Kidney (tissue), 14 donors: ENCODE data around the gene TET3. TPM values are rescaled to one million over a fixed set of nuclear protein-coding genes. Genes with fewer than 3 reads are reported as not detected.

Experiments used
- DNase-seq, 5 donors: peaks; one replicate each; pipeline ENCODE4 v3.0.0-alpha.2; 2013 to 2020
- FAIRE-seq: peaks from 2 replicates; lab custom pipeline; 2012; peaks lifted over from hg19 to GRCh38; lab: Jason Lieb, UNC
- H3K27ac ChIP-seq, 2 donors: one replicate each; pipeline ENCODE4 v1.7.0; 2013; ENCODE audit warnings: low read depth in 2 of 2, low read length in 2 of 2, inconsistent platforms in 1 of 2
- H3K27me3 ChIP-seq: one replicate; pipeline ENCODE4 v1.7.1; 2013; ENCODE audit warnings: low read length, inconsistent platforms; ENCODE audit not compliant: control insufficient read depth, insufficient read depth
- H3K36me3 ChIP-seq, 3 donors: one replicate each; pipeline versions ENCODE4 v1.7.0 to v1.7.1; 2013; ENCODE audit warnings: low read length in 3 of 3, control low read depth in 1 of 3, inconsistent platforms in 1 of 3; ENCODE audit not compliant: insufficient read depth in 3 of 3, control insufficient read depth in 2 of 3
- H3K4me1 ChIP-seq, 3 donors: one replicate each; pipeline versions ENCODE4 v1.7.0 to v1.7.1; 2013; ENCODE audit warnings: low read length in 3 of 3, inconsistent platforms in 1 of 3, low read depth in 1 of 3; ENCODE audit not compliant: control insufficient read depth in 2 of 3, insufficient read depth in 2 of 3
- H3K4me3 ChIP-seq, 3 donors: one replicate each; pipeline versions ENCODE4 v1.7.0 to v1.8.1; 2013; ENCODE audit warnings: low read length in 3 of 3, control low read depth in 1 of 3, inconsistent platforms in 1 of 3
- H3K9ac ChIP-seq, 3 donors: one replicate each; pipeline versions ENCODE4 v1.7.0 to v1.7.1; 2013; ENCODE audit warnings: low read length in 3 of 3, control low read depth in 1 of 3, inconsistent platforms in 1 of 3
- H3K9me3 ChIP-seq, 3 donors: one replicate each; pipeline versions ENCODE4 v1.7.0 to v1.7.1; 2013; ENCODE audit warnings: low read length in 3 of 3, control low read depth in 1 of 3, inconsistent platforms in 1 of 3; ENCODE audit not compliant: control insufficient read depth in 2 of 3, insufficient read depth in 1 of 3
- intact Hi-C: fragments of 100-400 bp; cut with DNase I; formaldehyde crosslinking; loops from one replicate; pipeline ENCODE4 v1.11.1; 2022
- polyA plus RNA-seq: library from polyadenylated mRNA; stranded (reverse); fragments of 350-450 nt; fragmentation: Illumina TruSeq; extraction: RNeasy Lipid Tissue Mini Kit (QIAGEN cat#74804); gene quantifications from one replicate; pipeline ENCODE4 v1.2.3, GENCODE V29; 2014; ENCODE audit warnings: low read depth, low replicate concordance; ENCODE audit not compliant: insufficient read depth
- total RNA-seq: library from RNA; stranded (reverse); fragmentation: NEBNext Ultra II Directional; extraction: Animal tissue kit (Norgen Biotek cat#: 25700); gene quantifications from one replicate; pipeline ENCODE4 v1.2.1, GENCODE V29; 2021
- TF ChIP-seq, protein P1 (sequence below): IDR thresholded peaks from 3 replicates; pipeline ENCODE4 v1.5.1; 2012; ENCODE audit warnings: mild to moderate bottlenecking, moderate library complexity, borderline replicate concordance; ENCODE audit not compliant: insufficient read depth; ENCODE audit errors: extremely low read depth
- donor health status: control.
- donor health status: control.
- donor health status: control.
- donor health status: control.
- donor health status: control.
- donor health status: DM: yes; HTN: yes; CAD: no.
- donor health status: Normal renal cell carcinoma (clear cell type).

Gene TET3
- total and polyA plus RNA-seq, 2 donors from 2014 or later: 0.52 to 13.1 TPM

GRCh38 chr2:73979021-73979420 is 5.7 kb upstream of the TET3 start:
- H3K4me3 ChIP-seq: no peak overlapping the region
- TF ChIP-seq, protein P1, sequence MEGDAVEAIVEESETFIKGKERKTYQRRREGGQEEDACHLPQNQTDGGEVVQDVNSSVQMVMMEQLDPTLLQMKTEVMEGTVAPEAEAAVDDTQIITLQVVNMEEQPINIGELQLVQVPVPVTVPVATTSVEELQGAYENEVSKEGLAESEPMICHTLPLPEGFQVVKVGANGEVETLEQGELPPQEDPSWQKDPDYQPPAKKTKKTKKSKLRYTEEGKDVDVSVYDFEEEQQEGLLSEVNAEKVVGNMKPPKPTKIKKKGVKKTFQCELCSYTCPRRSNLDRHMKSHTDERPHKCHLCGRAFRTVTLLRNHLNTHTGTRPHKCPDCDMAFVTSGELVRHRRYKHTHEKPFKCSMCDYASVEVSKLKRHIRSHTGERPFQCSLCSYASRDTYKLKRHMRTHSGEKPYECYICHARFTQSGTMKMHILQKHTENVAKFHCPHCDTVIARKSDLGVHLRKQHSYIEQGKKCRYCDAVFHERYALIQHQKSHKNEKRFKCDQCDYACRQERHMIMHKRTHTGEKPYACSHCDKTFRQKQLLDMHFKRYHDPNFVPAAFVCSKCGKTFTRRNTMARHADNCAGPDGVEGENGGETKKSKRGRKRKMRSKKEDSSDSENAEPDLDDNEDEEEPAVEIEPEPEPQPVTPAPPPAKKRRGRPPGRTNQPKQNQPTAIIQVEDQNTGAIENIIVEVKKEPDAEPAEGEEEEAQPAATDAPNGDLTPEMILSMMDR: no peak
- H3K4me1 ChIP-seq: peaks cover 0 to 15% (median 0%) of the 10 kb centered on the region in 3 donors
- FAIRE-seq: no peak
- H3K9ac ChIP-seq: no peak overlapping the region
- intact Hi-C loops: no loop called here
- no peak overlapping the region for H3K27ac ChIP-seq
- peaks cover 8% of the 10 kb centered on the region for H3K27me3 ChIP-seq
- peak in 1 of 5 donors; percentile 32 for DNase-seq
- no peaks in the 10 kb centered on the region for H3K9me3 ChIP-seq
- H3K36me3 ChIP-seq: no peaks in the 10 kb centered on the region

- Histone ChIP-seq H3K9me3 (no peaks in the 10 kb centered on the region), H3K36me3 (no peaks in the 10 kb centered on the region), H3K4me1 (peaks cover 0 to 17% (median 0%) of the 10 kb centered on the region in 3 donors), H3K4me3 (no peak overlapping the region), H3K9ac (no peak overlapping the region), H3K27ac (no peak overlapping the region), H3K27me3 (peaks cover 8% of the 10 kb centered on the region)
- DNase-seq: no peak
- FAIRE-seq: no peak
- TF ChIP-seq, protein P1: no peak
- intact Hi-C loops: no loop called here
Observed at GRCh38 chr2:73979686-73980085, 5.0 kb upstream of the TET3 start.

GRCh38 chr2:73980566-73980965 is 4.1 kb upstream of the TET3 start:
- no peak for DNase-seq
- Histone ChIP-seq H3K27me3 (peaks cover 8% of the 10 kb centered on the region), H3K9me3 (no peaks in the 10 kb centered on the region), H3K36me3 (no peaks in the 10 kb centered on the region), H3K4me3 (peak overlapping the region in 1 of 3 donors; percentile 51), H3K9ac (no peak overlapping the region), H3K4me1 (peaks cover 0 to 17% (median 0%) of the 10 kb centered on the region in 3 donors), H3K27ac (no peak overlapping the region)
- intact Hi-C loops: no loop called here
- TF ChIP-seq, protein P1: no peak
- FAIRE-seq: no peak
